HT-29 (cell line): ENCODE data around the gene RPL27A. TPM values are rescaled to one million over a fixed set of nuclear protein-coding genes. Genes with fewer than 3 reads are reported as not detected.
A peak's percentile ranks its signal among the peaks of the same experiment; 100 is the strongest.

Experiments used
- DNase-seq: peaks from one replicate; pipeline ENCODE4 v3.0.0-alpha.2; 2015; ENCODE audit warnings: low spot score
- small RNA-seq: library from RNA; depleted of rRNA; stranded (forward); fragments of <200 nt; gene quantifications from one replicate; pipeline ENCODE3, GENCODE V24; 2014
- total RNA-seq: library from RNA; depleted of rRNA; stranded (reverse); fragments of >200 nt; shearing (Covaris generic); gene quantifications from 2 replicates; pipeline ENCODE4 v1.2.3, GENCODE V29; 2014; rRNA removed

The RPL27A gene
- total RNA-seq, 1 experiment from 2014 or later: 2,307 TPM

DNA sequence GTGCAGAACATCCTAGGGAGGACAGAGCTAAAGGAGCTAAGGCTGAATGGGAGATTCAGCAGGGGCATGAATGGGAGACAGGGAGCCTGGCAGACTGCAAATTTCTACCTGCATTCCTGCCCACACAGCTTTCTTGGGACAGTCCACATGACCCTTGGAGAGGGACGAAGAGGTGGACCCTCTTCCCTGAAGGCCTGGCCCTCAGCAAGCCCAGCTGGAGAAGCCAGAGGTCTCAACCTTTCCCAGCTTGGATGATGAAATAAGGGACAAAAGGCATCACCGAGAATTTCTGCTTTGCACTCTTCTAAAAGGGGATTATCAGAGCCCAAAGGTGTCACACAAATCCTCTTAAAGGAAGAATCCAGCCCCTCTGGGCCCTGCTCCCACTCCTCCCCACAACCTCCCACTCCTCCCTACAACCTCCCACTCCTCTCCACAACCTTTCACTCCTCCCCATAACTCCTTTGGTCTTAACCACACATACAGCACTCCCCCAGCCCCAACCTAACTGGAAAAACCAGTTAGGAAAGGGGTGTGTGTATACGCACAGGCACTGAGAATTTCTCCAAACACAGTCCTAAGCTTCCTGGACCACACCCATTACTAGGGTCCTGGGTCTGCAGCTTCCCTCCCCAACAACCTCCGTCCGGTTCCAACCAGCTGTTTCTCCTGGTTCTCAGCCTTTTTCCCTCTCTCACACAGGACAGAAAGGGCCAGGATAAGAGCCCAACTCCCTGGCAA, 38.4 kb downstream of the RPL27A start:
- DNase-seq: peak; percentile 80

DNA sequence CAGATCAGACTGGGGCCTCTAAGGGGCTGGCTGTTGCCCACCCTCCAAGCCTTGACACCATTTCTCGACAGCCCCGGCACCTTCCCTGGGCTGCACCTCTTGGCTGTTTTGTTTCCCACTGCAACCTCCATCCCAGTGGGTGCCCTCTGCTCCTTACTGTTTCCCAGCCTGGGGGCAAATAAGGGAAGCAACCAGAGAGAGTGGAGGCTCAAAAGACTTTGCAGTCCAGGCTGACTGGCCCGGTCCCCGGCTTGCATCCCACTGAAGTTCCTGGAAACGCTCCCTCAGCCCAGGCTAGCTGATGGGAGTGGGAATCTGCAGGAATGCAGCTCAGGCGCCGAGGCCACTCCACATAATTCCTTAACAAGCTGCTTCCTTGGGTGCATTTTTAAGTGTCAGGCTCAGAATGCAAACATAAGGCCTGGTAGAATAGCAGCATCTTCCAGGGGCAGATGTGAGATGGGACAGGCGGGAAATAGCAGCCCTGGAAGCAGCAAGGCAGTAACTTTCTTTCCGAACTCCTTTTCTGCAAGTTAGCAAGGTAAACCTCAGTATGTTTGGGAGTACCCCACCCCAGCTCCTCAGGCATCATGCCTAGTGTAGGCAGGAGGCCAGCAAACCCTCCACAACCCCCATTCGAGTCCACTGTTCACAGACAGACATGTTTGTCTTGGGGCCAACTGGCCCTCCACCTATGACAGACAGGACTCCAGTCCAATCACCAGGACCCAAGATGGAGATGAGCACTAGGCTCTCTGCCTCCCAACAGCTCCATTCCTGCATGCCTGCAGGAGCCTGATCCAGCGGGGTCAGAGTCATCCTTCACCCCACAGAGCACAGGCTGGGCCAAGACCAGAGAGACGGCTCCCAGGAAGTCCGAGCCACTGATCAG, 39.3 kb downstream of the RPL27A start:
- no peak for DNase-seq

- no peak for DNase-seq
These were observed 40.2 kb downstream of the RPL27A start for GRCh38 chr11:8722809-8723208.

GRCh38 chr11:8723711-8724110, 41.1 kb downstream of the RPL27A start:
- DNase-seq: no peak

GRCh38 chr11:8724682-8725081, 42.1 kb downstream of the RPL27A start:
- DNase-seq: no peak

DNA sequence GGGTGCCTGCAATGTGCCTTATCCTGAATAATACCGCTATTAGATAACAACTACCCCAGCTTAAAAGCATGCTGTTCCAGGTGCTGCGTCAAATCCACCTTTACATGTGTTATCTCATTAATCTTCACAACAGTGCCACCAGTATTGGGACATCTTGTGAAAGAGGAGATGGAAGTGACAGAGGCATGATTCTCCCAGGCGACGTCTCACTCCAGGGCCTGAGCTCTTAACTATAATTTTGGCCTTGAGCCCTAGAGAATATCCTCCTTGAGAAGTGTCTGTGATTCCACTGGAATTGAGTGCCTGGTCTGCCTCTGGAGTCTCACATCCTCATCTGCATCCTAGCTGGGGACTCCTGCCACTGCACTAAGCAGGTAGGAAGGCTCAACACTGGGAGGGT, 43.8 kb downstream of the RPL27A start:
- no peak for DNase-seq

- no peak for DNase-seq
These were observed 46.0 kb downstream of the RPL27A start for GRCh38 chr11:8728563-8728962.

- DNase-seq: no peak
These were observed 46.5 kb downstream of the RPL27A start for GRCh38 chr11:8729067-8729466.

DNA sequence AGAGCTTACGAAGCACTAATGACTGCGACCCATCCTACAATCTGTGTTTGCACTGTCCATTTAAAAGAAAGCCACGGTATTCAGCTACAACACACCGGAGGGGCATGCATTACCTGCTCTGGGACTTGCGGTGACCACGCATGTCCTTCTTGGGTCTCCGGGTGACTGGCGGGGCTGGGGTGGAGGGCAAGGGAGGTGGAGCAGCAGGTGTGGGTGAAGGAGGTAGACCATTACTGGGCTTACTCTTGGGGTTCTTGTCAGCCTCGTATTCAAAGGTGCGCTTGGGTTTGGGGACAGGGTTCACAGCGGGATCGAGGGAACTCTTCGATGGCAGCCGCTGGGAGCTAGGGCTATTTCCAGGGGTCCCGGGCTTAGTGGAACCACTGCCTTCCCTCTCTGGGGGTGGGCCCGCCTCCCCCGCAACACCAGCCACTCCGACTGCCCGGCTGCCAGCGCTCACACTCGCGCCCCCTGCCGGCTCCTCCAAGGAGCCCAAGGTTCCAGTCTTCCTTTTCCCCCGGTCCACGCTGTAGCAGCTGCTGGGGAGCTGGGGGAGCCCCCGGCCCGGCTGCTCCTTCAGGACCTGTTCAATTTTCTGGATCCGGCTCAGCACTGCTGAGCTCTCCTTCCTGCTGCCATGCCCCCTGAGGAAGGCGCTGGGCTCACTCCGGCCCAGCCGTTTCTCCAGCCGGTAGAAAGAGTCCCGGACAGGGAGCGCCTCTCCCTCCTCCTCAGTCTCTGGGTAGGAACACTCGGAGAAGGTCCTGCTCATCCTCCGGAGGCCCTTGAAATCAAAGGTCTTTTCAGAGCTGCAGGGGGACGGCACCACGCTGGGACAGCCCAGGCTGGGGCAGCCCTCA, 47.5 kb downstream of the RPL27A start:
- no peak for DNase-seq

- DNase-seq: no peak
These were observed 48.1 kb downstream of the RPL27A start for GRCh38 chr11:8730697-8731020.

DNA sequence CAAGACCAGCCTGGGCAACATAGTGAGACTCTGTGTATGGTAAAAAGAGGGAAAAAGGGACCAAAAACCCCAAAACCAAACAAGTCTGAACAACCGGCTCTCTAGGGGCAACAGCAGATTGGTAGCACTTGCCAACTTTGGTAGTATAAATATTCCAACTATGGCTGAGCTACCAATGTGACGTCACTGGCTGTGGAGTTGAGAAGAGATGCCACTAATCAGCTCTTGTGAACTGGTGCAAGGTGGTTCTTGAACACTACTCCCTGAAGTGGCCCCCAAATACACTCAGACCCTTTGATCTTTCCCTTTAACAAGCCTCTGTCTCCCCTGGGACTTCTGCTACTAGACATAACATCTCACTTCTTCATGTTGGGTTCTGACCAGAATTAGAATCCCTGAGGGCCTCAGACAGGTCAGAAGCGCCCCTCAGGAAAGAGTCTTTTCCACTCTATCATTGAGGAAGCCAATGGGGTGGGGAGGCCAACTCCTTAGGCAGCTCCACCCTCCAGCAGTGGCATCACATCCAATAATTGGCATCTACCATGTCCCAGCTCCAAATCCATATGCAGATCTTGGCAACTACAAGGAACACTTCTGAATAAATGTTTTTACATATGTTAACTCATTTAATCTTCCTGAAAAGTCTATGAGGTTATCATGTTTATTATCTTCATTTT, 49.2 kb downstream of the RPL27A start:
- no peak for DNase-seq

GRCh38 chr11:8732324-8732670, 49.7 kb downstream of the RPL27A start:
- DNase-seq: no peak

DNA sequence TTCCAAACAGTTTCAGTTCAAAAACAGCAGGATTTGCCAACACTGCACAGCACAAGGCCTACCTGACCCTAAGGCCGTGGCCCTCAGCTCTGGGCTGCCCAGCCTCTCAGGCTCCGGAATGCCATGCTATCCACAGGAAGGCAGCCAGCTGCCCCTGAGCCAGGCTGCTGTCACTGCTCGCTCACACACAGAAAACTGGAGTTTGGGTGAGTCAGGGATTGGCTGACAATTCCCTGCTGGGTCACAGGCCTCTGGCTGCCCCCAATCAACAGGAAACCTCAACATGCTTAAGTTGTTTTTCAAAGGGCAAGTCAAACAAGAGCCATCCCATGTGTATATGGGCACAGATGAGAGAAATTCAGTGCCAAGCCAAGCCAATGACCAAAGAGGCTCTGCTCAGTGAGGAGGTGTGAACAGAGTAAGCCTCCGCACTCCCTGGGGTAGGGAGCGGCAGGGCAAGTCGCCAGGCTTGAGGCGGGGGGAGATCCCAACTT, 50.2 kb downstream of the RPL27A start:
- DNase-seq: no peak

- no peak for DNase-seq
These were observed 51.3 kb downstream of the RPL27A start for GRCh38 chr11:8733852-8734251.

DNA sequence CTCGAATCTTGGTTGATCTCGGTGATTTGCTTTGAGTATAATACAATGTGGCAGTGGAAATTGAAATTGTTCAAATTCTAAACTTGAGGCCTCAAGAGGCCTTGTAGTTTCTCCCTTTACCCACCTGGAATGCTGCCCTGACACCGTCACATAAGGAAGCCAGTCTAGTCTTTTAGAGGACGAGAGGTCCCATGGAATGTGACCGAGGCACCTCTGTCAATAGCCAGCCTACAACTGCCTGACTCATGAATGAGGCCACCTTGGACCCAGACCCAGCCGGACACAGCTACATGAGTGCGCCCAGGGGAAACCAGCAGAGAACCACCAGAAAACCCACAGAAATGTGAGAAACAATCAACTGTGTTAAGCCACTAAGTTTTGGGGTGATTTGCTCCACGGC, 52.5 kb downstream of the RPL27A start:
- no peak for DNase-seq

- no peak for DNase-seq
These were observed 56.8 kb downstream of the RPL27A start for GRCh38 chr11:8739309-8739793.

Small RNA genes lying within 50 kb of the gene (small RNA-seq; reads per million reads assigned to genes)
- gene SNORA3A (not detected), gene SNORA3B (0.43 reads per million)

Other genes with a start within 250 kb of the RPL27A start
- gene STK33, start 88.6 kb upstream of the RPL27A start, total RNA-seq: not detected in 2 replicates
- 6.7 and 7.0 TPM in 2 replicates for gene TRIM66, start 127 bp upstream of the RPL27A start, total RNA-seq
- 19.3 and 26.3 TPM in 2 replicates for gene AKIP1, start 228.4 kb downstream of the RPL27A start, total RNA-seq